H1 (cell line): ENCODE results near the gene KCNMB2. TPM values are rescaled to one million over a fixed set of nuclear protein-coding genes. Genes with fewer than 3 reads are reported as not detected.

Experiments
- CTCF ChIA-PET: fragments of 300-600 bp; sonication (Branson Sonifier 250); formaldehyde crosslinking; loops from one replicate; lab custom pipeline; 2021; ENCODE audit not compliant: partially characterized antibody; lab: Charles Lee
- POLR2A ChIA-PET: fragments of 300-600 bp; sonication (Branson Sonifier 250); formaldehyde crosslinking; loops from one replicate; lab custom pipeline; 2021; ENCODE audit warnings: inconsistent platforms; ENCODE audit not compliant: partially characterized antibody; lab: Charles Lee
- DNase-seq, 2 experiments: peaks; one replicate each; pipeline versions ENCODE4 v3.0.0 to v3.0.0-alpha.2; 2010 to 2022; ENCODE audit warnings: low spot score in 2 of 2, low read depth in 1 of 2, mixed read lengths in 1 of 2
- FAIRE-seq: peaks from 2 replicates; lab custom pipeline; 2011; peaks lifted over from hg19 to GRCh38; lab: Jason Lieb, UNC
- H2AFZ ChIP-seq: 2 replicates; pipeline ENCODE4 v1.8.1; 2012; ENCODE audit warnings: low read length, inconsistent platforms
- H2AK5ac ChIP-seq: 2 replicates; pipeline ENCODE4 v1.6.1; 2013; ENCODE audit warnings: low read depth, low read length
- H2BK120ac ChIP-seq: replicated peaks from 2 replicates; pipeline ENCODE3; 2013; ENCODE audit warnings: low read depth, low read length, inconsistent platforms
- H2BK12ac ChIP-seq: 2 replicates; pipeline ENCODE4 v1.6.1; 2013; ENCODE audit warnings: low read depth, low read length
- H2BK15ac ChIP-seq: 2 replicates; pipeline ENCODE4 v1.6.1; 2013; ENCODE audit warnings: low read length
- H2BK20ac ChIP-seq: 2 replicates; pipeline ENCODE4 v1.6.1; 2013; ENCODE audit warnings: low read length
- H2BK5ac ChIP-seq: 2 replicates; pipeline ENCODE4 v1.6.1; 2013; ENCODE audit warnings: low read depth, low read length
- H3K14ac ChIP-seq: 2 replicates; pipeline ENCODE4 v1.6.1; 2013; ENCODE audit warnings: inconsistent platforms; ENCODE audit not compliant: insufficient read length
- H3K18ac ChIP-seq: 2 replicates; pipeline ENCODE4 v1.6.1; 2013; ENCODE audit warnings: low read length; ENCODE audit errors: extremely low read depth
- H3K23ac ChIP-seq: 2 replicates; pipeline ENCODE4 v1.6.1; 2013; ENCODE audit warnings: inconsistent platforms; ENCODE audit not compliant: insufficient read length
- H3K23me2 ChIP-seq: 2 replicates; pipeline ENCODE4 v1.6.1; 2013; ENCODE audit warnings: low read depth, low read length
- H3K27ac ChIP-seq: 2 replicates; pipeline ENCODE4 v1.6.1; 2011; ENCODE audit warnings: low read depth, low read length, inconsistent platforms
- H3K27me3 ChIP-seq, 4 experiments: replicated peaks in 1 of 4; 1 replicate in 1 of 4; 2 replicates in 3 of 4; pipeline versions ENCODE4 v1.6.1 to v1.8.1; 2011 to 2013; ENCODE audit warnings: low read length in 3 of 4, mild to moderate bottlenecking in 3 of 4, inconsistent platforms in 2 of 4, mixed read lengths in 2 of 4, moderate library complexity in 1 of 4; ENCODE audit not compliant: control insufficient read depth in 3 of 4, insufficient read depth in 3 of 4; ENCODE audit errors: extremely low read depth in 1 of 4
- H3K36me3 ChIP-seq, 4 experiments: 2 replicates each; pipeline versions ENCODE4 v1.6.1 to v1.8.1; 2011 to 2013; ENCODE audit warnings: mild to moderate bottlenecking in 4 of 4, low read length in 3 of 4, moderate library complexity in 2 of 4, control low read depth in 1 of 4, inconsistent platforms in 1 of 4; ENCODE audit not compliant: insufficient read depth in 4 of 4, control insufficient read depth in 2 of 4
- H3K4ac ChIP-seq: replicated peaks from 2 replicates; pipeline ENCODE3; 2013; ENCODE audit warnings: low read length, low read depth, mixed read lengths, inconsistent platforms; ENCODE audit not compliant: insufficient read length
- H3K4me1 ChIP-seq, 4 experiments: replicated peaks in 1 of 4; 1 replicate in 1 of 4; 2 replicates in 3 of 4; pipeline versions ENCODE4 v1.6.1 to v1.8.1; 2011 to 2013; ENCODE audit warnings: low read length in 3 of 4, inconsistent platforms in 2 of 4, mixed read lengths in 1 of 4; ENCODE audit not compliant: insufficient read depth in 4 of 4, control insufficient read depth in 3 of 4
- H3K4me2 ChIP-seq, 2 experiments: 2 replicates each; pipeline versions ENCODE4 v1.6.1 to v1.8.1; 2011 to 2013; ENCODE audit warnings: low read depth in 2 of 2, low read length in 2 of 2, control low read depth in 1 of 2, inconsistent platforms in 1 of 2, mild to moderate bottlenecking in 1 of 2; ENCODE audit not compliant: insufficient read depth in 1 of 2
- H3K4me3 ChIP-seq, 4 experiments: fragments of 200-600, 300-600 bp in 1 of 4; sonication (generic), shearing (Covaris generic), sonication (Bioruptor Twin) in 1 of 4; 2 replicates each; pipeline versions ENCODE4 v1.5.1 to v1.8.1; 2011 to 2016; ENCODE audit warnings: low read length in 4 of 4, low read depth in 3 of 4, control low read depth in 2 of 4, inconsistent platforms in 2 of 4, mild to moderate bottlenecking in 2 of 4, mixed read lengths in 1 of 4, moderate library complexity in 1 of 4; ENCODE audit not compliant: insufficient read depth in 2 of 4; ENCODE audit errors: extremely low read depth in 1 of 4
- H3K56ac ChIP-seq: replicated peaks from 2 replicates; pipeline ENCODE3; 2013; ENCODE audit warnings: low read depth, mild to moderate bottlenecking, mixed read lengths, low read length, inconsistent platforms; ENCODE audit not compliant: insufficient read length
- H3K79me1 ChIP-seq: 2 replicates; pipeline ENCODE4 v1.6.1; 2013; ENCODE audit warnings: low read depth, low read length, control low read depth
- H3K79me2 ChIP-seq, 2 experiments: 2 replicates each; pipeline versions ENCODE4 v1.6.1 to v1.8.1; 2012 to 2013; ENCODE audit warnings: low read length in 2 of 2, mild to moderate bottlenecking in 2 of 2, inconsistent platforms in 1 of 2; ENCODE audit not compliant: insufficient read depth in 2 of 2, control insufficient read depth in 1 of 2
- H3K9ac ChIP-seq, 4 experiments: replicated peaks in 1 of 4; 1 replicate in 1 of 4; 2 replicates in 3 of 4; pipeline versions ENCODE4 v1.6.1 to v1.8.1; 2011 to 2013; ENCODE audit warnings: low read depth in 3 of 4, low read length in 3 of 4, control low read depth in 2 of 4, mild to moderate bottlenecking in 2 of 4, moderate library complexity in 2 of 4, inconsistent platforms in 1 of 4; ENCODE audit errors: extremely low read depth in 1 of 4
- H3K9me3 ChIP-seq, 2 experiments: 2 replicates each; pipeline versions ENCODE4 v1.6.1 to v1.8.1; 2012 to 2013; ENCODE audit warnings: mild to moderate bottlenecking in 2 of 2, moderate library complexity in 2 of 2, control low read depth in 1 of 2, inconsistent platforms in 1 of 2, low read depth in 1 of 2, low read length in 1 of 2, mixed read lengths in 1 of 2; ENCODE audit not compliant: insufficient read depth in 2 of 2
- H4K20me1 ChIP-seq, 2 experiments: replicated peaks in 1 of 2; 2 replicates each; pipeline versions ENCODE3 to v1.8.1; 2011 to 2013; ENCODE audit warnings: inconsistent platforms in 2 of 2, low read length in 2 of 2, mild to moderate bottlenecking in 1 of 2; ENCODE audit not compliant: insufficient read depth in 2 of 2, control insufficient read depth in 1 of 2
- H4K5ac ChIP-seq: 2 replicates; pipeline ENCODE4 v1.6.1; 2013; ENCODE audit warnings: low read length, low read depth, mixed read lengths, inconsistent platforms; ENCODE audit not compliant: insufficient read length
- H4K8ac ChIP-seq: 2 replicates; pipeline ENCODE4 v1.8.0; 2013; ENCODE audit warnings: mild to moderate bottlenecking, moderate library complexity, low read length, inconsistent platforms; ENCODE audit not compliant: insufficient read depth; ENCODE audit errors: extremely low read depth
- H4K91ac ChIP-seq: replicated peaks from 2 replicates; pipeline ENCODE3; 2013; ENCODE audit warnings: low read length, mixed read lengths, inconsistent platforms; ENCODE audit not compliant: insufficient read length
- HDAC6 ChIP-seq: IDR thresholded peaks from one replicate; pipeline ENCODE4 v1.7.1; 2012; ENCODE audit warnings: low read depth, mild to moderate bottlenecking, inconsistent platforms, low read length, moderate library complexity
- WGBS, 2 experiments: shearing (Covaris generic) in 1 of 2; methylation state at CpG; one replicate each; pipeline versions ENCODE4 v1.1.6 to v1.1.7; 2013 to 2015; ENCODE audit warnings: low lambda C conversion rate in 2 of 2, mixed read lengths in 2 of 2, inconsistent platforms in 1 of 2, low coverage in 1 of 2, missing lambda C conversion rate in 1 of 2; ENCODE audit not compliant: insufficient replicate concordance in 2 of 2, insufficient coverage in 1 of 2, insufficient read length in 1 of 2; ENCODE audit errors: extremely low coverage in 1 of 2, missing lambda C conversion rate in 1 of 2; 5-methylcytosine and 5-hydroxymethylcytosine counted together
- polyA plus RNA-seq, 7 experiments: library from polyadenylated mRNA; depleted of rRNA in 3 of 7; stranded (reverse) in 5 of 7; unstranded in 2 of 7; fragments of >200 nt in 5 of 7; fragments of 200-250 nt in 2 of 7; gene quantifications; 1 replicate in 5 of 7; 2 replicates in 1 of 7; 4 replicates in 1 of 7; pipeline versions ENCODE4 v1.2.1 to v1.2.3, GENCODE V29; 2011 to 2013; ENCODE audit warnings: missing spikeins in 2 of 7, mixed read lengths in 2 of 7
- total RNA-seq: library from RNA; stranded (reverse); fragmentation: NEBNext Ultra II Directional; extraction: Animal tissue kit (Norgen Biotek cat#: 25700); gene quantifications from 2 replicates; pipeline ENCODE4 v1.2.1, GENCODE V29; 2021

Gene KCNMB2
- total and polyA plus RNA-seq, 2 of the 8 experiments (the other 6 are each of a cell fraction or from before 2014, with no cell fraction given) = not detected

- Histone ChIP-seq H3K18ac (no peak overlapping the region), H3K4me1 (peaks cover 0 to 5% (median 3%) of the 10 kb centered on the region in 4 experiments; a peak in 3 of 7 replicates), H3K23me2 (no peaks in the 10 kb centered on the region; the same call in 1 of the 2 replicates), H3K9me3 (no peaks in the 10 kb centered on the region), H3K27ac (no peak overlapping the region), H4K91ac (no peak overlapping the region), H2BK5ac (no peak overlapping the region), H3K27me3 (peaks cover 0 to 2% (median 0%) of the 10 kb centered on the region in 4 experiments; a peak in 1 of 7 replicates), H3K4ac (no peak overlapping the region), H3K56ac (no peak overlapping the region), H3K36me3 (no peaks in the 10 kb centered on the region), H3K4me3 (no peak overlapping the region), H4K5ac (no peak overlapping the region), H3K23ac (no peak overlapping the region), H3K4me2 (no peak overlapping the region), H4K20me1 (peaks cover 0 to 4% of the 10 kb centered on the region in 2 experiments), H3K79me2 (no peaks in the 10 kb centered on the region), H2AFZ (no peak overlapping the region), H2BK120ac (no peak overlapping the region), H3K9ac (no peak overlapping the region), H2BK12ac (no peak overlapping the region), H2BK20ac (no peak overlapping the region), H2AK5ac (no peak overlapping the region), H4K8ac (no peak overlapping the region), H3K14ac (no peak overlapping the region), H2BK15ac (no peak overlapping the region), H3K79me1 (no peaks in the 10 kb centered on the region)
- DNase-seq (no peak), FAIRE-seq (no peak)
- ChIA-PET CTCF (interaction anchor here (1.1 to 1.5 kb wide), 2 partner anchors 371 to 383 kb away, joined by 3 to 4 read pairs; no protein-coding TSS in a partner anchor), POLR2A (no interaction called here)
- 94% methylated on average over 7 of the region's 7 CpGs; no CpG with 5 or more reads in 1 of the 2 experiments for WGBS, 2 experiments
- no peak for TF ChIP-seq HDAC6
Observed at GRCh38 chr3:178805741-178806140, 269.5 kb downstream of the KCNMB2 start.
